LNCAP (cell line): ENCODE measurements around the gene SOX10.

Source experiments
- CTCF ChIP-seq: fragments of 450-650 bp; IDR thresholded peaks from 2 replicates; pipeline ENCODE4 v1.5.1; 2017; ENCODE audit warnings: mild to moderate bottlenecking

Gene SOX10

GRCh38 chr22:38018938-38019827, 34.8 kb upstream of the SOX10 start:
- TF ChIP-seq CTCF = no peak

- no peak for TF ChIP-seq CTCF
These were observed 33.9 kb upstream of the SOX10 start for GRCh38 chr22:38017939-38018885.

- no peak for TF ChIP-seq CTCF
These were observed 33.0 kb upstream of the SOX10 start for GRCh38 chr22:38017272-38017920.

GRCh38 chr22:38016182-38017151, 32.1 kb upstream of the SOX10 start:
- no peak for TF ChIP-seq CTCF

- no peak for TF ChIP-seq CTCF
These were observed 29.7 kb upstream of the SOX10 start for GRCh38 chr22:38014083-38014482.

- no peak for TF ChIP-seq CTCF
These were observed 28.3 kb upstream of the SOX10 start for GRCh38 chr22:38012604-38013072.
